GM23248 (cell line): ENCODE measurements around the gene ITPRIP.

Source experiments
- EZH2 ChIP-seq: fragments of 200-600 bp; sonication (generic); IDR thresholded peaks from 2 replicates; pipeline ENCODE4 v1.6.1; 2018; ENCODE audit warnings: antibody characterized with exemption, mild to moderate bottlenecking; ENCODE audit not compliant: insufficient read depth, poor library complexity, severe bottlenecking
- EZH2phosphoT487 ChIP-seq: fragments of 200-600 bp; sonication (generic); IDR thresholded peaks from 2 replicates; pipeline ENCODE4 v1.6.1; 2018; ENCODE audit warnings: antibody characterized with exemption, moderate library complexity, mild to moderate bottlenecking, low read depth; ENCODE audit not compliant: insufficient read depth

DNA sequence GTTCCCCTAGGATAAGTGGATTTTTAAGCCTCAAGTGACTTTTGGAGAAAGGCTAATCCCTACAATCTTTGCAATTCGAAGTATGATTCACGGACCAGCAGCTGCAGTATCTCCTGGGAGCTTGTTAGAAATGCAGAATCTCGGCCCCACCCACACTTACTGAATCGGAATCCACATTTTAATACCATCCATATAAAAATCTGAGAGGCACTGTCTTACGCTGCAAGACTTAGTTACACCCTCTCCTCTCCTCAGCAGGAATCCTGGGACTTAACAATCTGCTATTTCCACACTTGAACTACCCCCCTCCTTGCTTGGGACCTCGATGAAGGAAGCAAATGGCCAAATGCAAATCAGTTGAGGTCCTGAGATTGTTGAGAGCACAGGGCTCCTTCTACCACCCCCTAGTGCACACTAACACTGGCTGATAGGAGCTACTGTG is 21.0 kb downstream of the ITPRIP start:
- TF ChIP-seq EZH2phosphoT487 (no peak), EZH2 (no peak)
